Chondrocyte (in vitro differentiated cells): ENCODE results near the gene DHRS13. TPM values are rescaled to one million over a fixed set of nuclear protein-coding genes. Genes with fewer than 3 reads are reported as not detected.
"Not testable (repeated sequence)": the region's sequence is repeated elsewhere in the genome, so short reads cannot be mapped to it uniquely, and the experiment has no call there.

Source experiments
- DNase-seq: peaks from one replicate; pipeline ENCODE4 v3.0.0; 2021; ENCODE audit warnings: mixed read lengths, low spot score
- H3K27ac Mint-ChIP-seq: one replicate; pipeline ENCODE4 v1.8.0; 2021; ENCODE audit warnings: mild to moderate bottlenecking, moderate library complexity, mixed read lengths; ENCODE audit not compliant: unreplicated experiment
- H3K27me3 Mint-ChIP-seq: 2 replicates; pipeline ENCODE4 v1.8.0; 2021; ENCODE audit warnings: low read depth, mixed read lengths
- H3K36me3 Mint-ChIP-seq: 2 replicates; pipeline ENCODE4 v1.8.0; 2021; ENCODE audit warnings: low read depth, mixed read lengths
- H3K4me1 Mint-ChIP-seq: 2 replicates; pipeline ENCODE4 v1.8.0; 2021; ENCODE audit warnings: low read depth, mild to moderate bottlenecking, mixed read lengths
- H3K4me3 Mint-ChIP-seq: one replicate; pipeline ENCODE4 v1.8.0; 2021; ENCODE audit warnings: mild to moderate bottlenecking, moderate library complexity, mixed read lengths; ENCODE audit not compliant: unreplicated experiment
- H3K9me3 Mint-ChIP-seq: 2 replicates; pipeline ENCODE4 v1.8.0; 2021; ENCODE audit warnings: low read depth, mixed read lengths
- CTCF ChIP-seq: fragments of 200-600 bp; sonication (generic); IDR thresholded peaks from 2 replicates; pipeline ENCODE4 v1.5.0; 2021; ENCODE audit warnings: antibody characterized with exemption, mild to moderate bottlenecking, moderate library complexity
- total RNA-seq: library from RNA; stranded (reverse); gene quantifications from 3 replicates; pipeline ENCODE4 v1.2.1, GENCODE V29; 2021

DHRS13 gene
- total RNA-seq, 1 donor from 2014 or later, result 5.8 TPM

GRCh38 chr17:28907709-28908475 is 5.0 kb upstream of the DHRS13 start:
- Mint-ChIP-seq H3K4me1 (peaks cover 10% of the 10 kb centered on the region), H3K9me3 (no peaks in the 10 kb centered on the region), H3K36me3 (peaks cover 33% of the 10 kb centered on the region), H3K27ac (peak overlapping the region; percentile 49), H3K27me3 (no peaks in the 10 kb centered on the region), H3K4me3 (no peak overlapping the region)
- TF ChIP-seq CTCF, result no peak
- DNase-seq, result no peak

GRCh38 chr17:28906706-28907438 is 4.0 kb upstream of the DHRS13 start:
- Mint-ChIP-seq H3K36me3 (peaks cover 26% of the 10 kb centered on the region), H3K27me3 (no peaks in the 10 kb centered on the region), H3K4me1 (peaks cover 14% of the 10 kb centered on the region), H3K9me3 (no peaks in the 10 kb centered on the region), H3K27ac (no peak overlapping the region), H3K4me3 (no peak overlapping the region)
- TF ChIP-seq CTCF, result no peak
- DNase-seq, result no peak

- Mint-ChIP-seq H3K36me3 (peaks cover 24% of the 10 kb centered on the region), H3K4me3 (no peak overlapping the region), H3K4me1 (peaks cover 18% of the 10 kb centered on the region), H3K9me3 (no peaks in the 10 kb centered on the region), H3K27ac (no peak overlapping the region), H3K27me3 (no peaks in the 10 kb centered on the region)
- no peak for DNase-seq
- TF ChIP-seq CTCF, result no peak
These were observed 3.4 kb upstream of the DHRS13 start for GRCh38 chr17:28906276-28906675.

- Mint-ChIP-seq H3K27ac (no peak overlapping the region), H3K27me3 (no peaks in the 10 kb centered on the region), H3K4me3 (no peak overlapping the region), H3K9me3 (no peaks in the 10 kb centered on the region), H3K4me1 (peaks cover 18% of the 10 kb centered on the region), H3K36me3 (peaks cover 15% of the 10 kb centered on the region)
- TF ChIP-seq CTCF, result no peak
- no peak for DNase-seq
These were observed 1.9 kb upstream of the DHRS13 start for GRCh38 chr17:28904800-28905199.

GRCh38 chr17:28903546-28903841 is 615 bp upstream of the DHRS13 start:
- H3K9me3 Mint-ChIP-seq, H3K4me3 Mint-ChIP-seq, H3K36me3 Mint-ChIP-seq, H3K27ac Mint-ChIP-seq, DNase-seq, H3K27me3 Mint-ChIP-seq: not testable (repeated sequence)
- H3K4me1 Mint-ChIP-seq, result peaks cover 12% of the 10 kb centered on the region
